CD4-positive, alpha-beta T cell (primary cell): ENCODE data around the gene NPAS3. TPM values are rescaled to one million over a fixed set of nuclear protein-coding genes. Genes with fewer than 3 reads are reported as not detected.

Experiments used
- ATAC-seq: fragments of 200-7000 bp; cut with Tn5 transposase; one replicate; pipeline ENCODE4 v1.10.0; 2022; ENCODE audit warnings: mild to moderate bottlenecking; ENCODE audit not compliant: poor library complexity
- CTCF ChIA-PET: fragments of 350-600 bp; sonication (Branson Sonifier 250); formaldehyde crosslinking; loops from one replicate; lab custom pipeline; 2021; ENCODE audit warnings: antibody characterized with exemption, inconsistent platforms; lab: Charles Lee
- POLR2A ChIA-PET: fragments of 350-600 bp; sonication (Branson Sonifier 250); formaldehyde crosslinking; loops from one replicate; lab custom pipeline; 2021; ENCODE audit warnings: antibody characterized with exemption, inconsistent platforms; lab: Charles Lee
- DNase-seq, 14 experiments: peaks; one replicate each; pipeline ENCODE4 v3.0.0-alpha.2; 2013 to 2020; ENCODE audit warnings: mixed read lengths in 2 of 14
- H3K27ac ChIP-seq, 2 donors: one replicate each; pipeline versions ENCODE4 v1.5.1 to v1.7.0; 2013; ENCODE audit warnings: low read length in 2 of 2, low read depth in 1 of 2, mild to moderate bottlenecking in 1 of 2
- H3K27me3 ChIP-seq, 2 experiments: 1 replicate in 1 of 2; 2 replicates in 1 of 2; pipeline versions ENCODE4 v1.6.1 to v1.7.0; 2013; ENCODE audit warnings: low read length in 2 of 2, control low read depth in 1 of 2, mild to moderate bottlenecking in 1 of 2, moderate library complexity in 1 of 2; ENCODE audit not compliant: insufficient read depth in 2 of 2, control insufficient read depth in 1 of 2
- H3K36me3 ChIP-seq: one replicate; pipeline ENCODE4 v1.6.1; 2013; ENCODE audit warnings: low read length, control low read depth; ENCODE audit not compliant: insufficient read depth
- H3K4me1 ChIP-seq: one replicate; pipeline ENCODE4 v1.6.1; 2013; ENCODE audit warnings: low read length, control low read depth; ENCODE audit not compliant: insufficient read depth
- H3K4me3 ChIP-seq: one replicate; pipeline ENCODE4 v1.5.1; 2013; ENCODE audit warnings: mild to moderate bottlenecking, low read length, moderate library complexity
- H3K9me3 ChIP-seq, 2 experiments: 1 replicate in 1 of 2; 2 replicates in 1 of 2; pipeline versions ENCODE4 v1.6.1 to v1.7.0; 2013; ENCODE audit warnings: low read length in 2 of 2, mild to moderate bottlenecking in 2 of 2, control low read depth in 1 of 2, moderate library complexity in 1 of 2; ENCODE audit not compliant: control insufficient read depth in 1 of 2, insufficient read depth in 1 of 2
- H3K27ac Mint-ChIP-seq: one replicate; pipeline ENCODE4 v1.8.0; 2020; ENCODE audit warnings: mixed read lengths
- H3K27me3 Mint-ChIP-seq: one replicate; pipeline ENCODE4 v1.8.0; 2021; ENCODE audit warnings: mixed read lengths
- H3K36me3 Mint-ChIP-seq: one replicate; pipeline ENCODE4 v1.8.0; 2021; ENCODE audit warnings: low read depth, mixed read lengths
- H3K4me1 Mint-ChIP-seq: one replicate; pipeline ENCODE4 v1.8.0; 2021; ENCODE audit warnings: low read depth, mixed read lengths
- H3K4me3 Mint-ChIP-seq: one replicate; pipeline ENCODE4 v1.8.0; 2020; ENCODE audit warnings: mild to moderate bottlenecking, mixed read lengths
- H3K9me3 Mint-ChIP-seq: one replicate; pipeline ENCODE4 v1.8.0; 2020; ENCODE audit warnings: mixed read lengths
- CTCF ChIP-seq: fragments of 200-600 bp; IDR thresholded peaks from one replicate; pipeline ENCODE4 v1.8.0; 2022; ENCODE audit warnings: antibody characterized with exemption, mild to moderate bottlenecking
- intact Hi-C, 2 experiments: fragments of 100-400 bp; cut with DNase I in 1 of 2; cut with micrococcal nuclease in 1 of 2; formaldehyde crosslinking; loops; one replicate each; pipeline versions ENCODE4 v1.15.1 to v1.9.0; 2023 to 2025; cut with DNase I, micrococcal nuclease
- total RNA-seq, 174 experiments: library from RNA in 2 of 174; stranded (reverse) in 2 of 174; gene quantifications; one replicate each; pipeline ENCODE4 v1.2.3 and lab custom pipeline; 2021 to 2026

NPAS3 gene
- total RNA-seq, 2 experiments from 2014 or later, result not detected

GRCh38 chr14:33052943-33053342 lies 114.3 kb downstream of the NPAS3 start:
- Mint-ChIP-seq H3K27ac (no peak overlapping the region), H3K27me3 (no peaks in the 10 kb centered on the region), H3K4me3 (no peak overlapping the region), H3K36me3 (no peaks in the 10 kb centered on the region), H3K4me1 (no peaks in the 10 kb centered on the region), H3K9me3 (peaks cover 3% of the 10 kb centered on the region)
- Histone ChIP-seq H3K9me3 (no peaks in the 10 kb centered on the region), H3K36me3 (no peaks in the 10 kb centered on the region), H3K27me3 (no peaks in the 10 kb centered on the region), H3K4me1 (no peaks in the 10 kb centered on the region), H3K4me3 (no peak overlapping the region), H3K27ac (no peak overlapping the region)
- ChIA-PET CTCF (no interaction called here), POLR2A (no interaction called here)
- ATAC-seq (no peak), DNase-seq (no peak)
- no peak for TF ChIP-seq CTCF
- intact Hi-C loops, result no loop called here

- H3K4me1 Mint-ChIP-seq, result no peaks in the 10 kb centered on the region
Measured at GRCh38 chr14:33056213-33056612, 117.5 kb downstream of the NPAS3 start.

GRCh38 chr14:33057585-33057984 lies 118.9 kb downstream of the NPAS3 start:
- no peak overlapping the region for H3K27ac ChIP-seq
- H3K4me3 Mint-ChIP-seq, result no peak overlapping the region
- H3K27me3 ChIP-seq, result no peaks in the 10 kb centered on the region
- H3K27ac Mint-ChIP-seq, result no peak overlapping the region
- intact Hi-C loops, result no loop called here
- H3K36me3 ChIP-seq, result no peaks in the 10 kb centered on the region
- peaks cover 0 to 3% of the 10 kb centered on the region in 2 experiments for H3K9me3 ChIP-seq
- no peak for ATAC-seq
- H3K4me1 ChIP-seq, result no peaks in the 10 kb centered on the region
- CTCF ChIA-PET, result interaction anchor here (0.7 kb wide), 1 partner anchor 24 kb away, joined by 3 read pairs; no protein-coding TSS in a partner anchor
- H3K4me1 Mint-ChIP-seq, result no peaks in the 10 kb centered on the region
- POLR2A ChIA-PET, result no interaction called here
- no peak overlapping the region for H3K4me3 ChIP-seq
- no peak for TF ChIP-seq CTCF
- H3K27me3 Mint-ChIP-seq, result no peaks in the 10 kb centered on the region
- no peaks in the 10 kb centered on the region for H3K36me3 Mint-ChIP-seq
- DNase-seq, result no peak
- no peaks in the 10 kb centered on the region for H3K9me3 Mint-ChIP-seq

More at GRCh38 chr14:33056213-33056612, 117.5 kb downstream of the NPAS3 start:
- Histone ChIP-seq H3K27ac (no peak overlapping the region), H3K4me1 (no peaks in the 10 kb centered on the region), H3K36me3 (no peaks in the 10 kb centered on the region), H3K4me3 (no peak overlapping the region), H3K9me3 (no peaks in the 10 kb centered on the region), H3K27me3 (no peaks in the 10 kb centered on the region)
- Mint-ChIP-seq H3K27ac (no peak overlapping the region), H3K27me3 (no peaks in the 10 kb centered on the region), H3K36me3 (no peaks in the 10 kb centered on the region), H3K9me3 (no peaks in the 10 kb centered on the region), H3K4me3 (no peak overlapping the region)
- intact Hi-C loops, result no loop called here
- ATAC-seq, result no peak
- ChIA-PET CTCF (no interaction called here), POLR2A (no interaction called here)
- TF ChIP-seq CTCF, result no peak
- DNase-seq, result no peak
